Kidney tubule cell (primary cell): Measurements from ENCODE around the gene CHCHD4.
A peak's percentile ranks its signal among the peaks of the same experiment; 100 is the strongest.

Experiments used
- DNase-seq: peaks from one replicate; pipeline ENCODE4 v3.0.0-alpha.2; 2018; ENCODE audit warnings: low spot score

CHCHD4 gene

GRCh38 chr3:14148041-14148985 is 23.6 kb upstream of the CHCHD4 start:
- DNase-seq = no peak

- no peak for DNase-seq
Observed at GRCh38 chr3:14147617-14148016, 22.9 kb upstream of the CHCHD4 start.

GRCh38 chr3:14147066-14147435 is 22.4 kb upstream of the CHCHD4 start:
- DNase-seq = no peak

GRCh38 chr3:14146381-14147065 is 21.9 kb upstream of the CHCHD4 start:
- no peak for DNase-seq

- DNase-seq = no peak
Observed at GRCh38 chr3:14145670-14146380, 21.2 kb upstream of the CHCHD4 start.

- peak; percentile 40 for DNase-seq
Observed at GRCh38 chr3:14145236-14145635, 20.6 kb upstream of the CHCHD4 start.

- DNase-seq = peak; percentile 99
Observed at GRCh38 chr3:14144423-14145075, 19.9 kb upstream of the CHCHD4 start.

- peak; percentile 92 for DNase-seq
Observed at GRCh38 chr3:14143271-14144225, 18.9 kb upstream of the CHCHD4 start.

- DNase-seq = no peak
Observed at GRCh38 chr3:14142567-14143270, 18.0 kb upstream of the CHCHD4 start.

GRCh38 chr3:14141602-14142341 is 17.1 kb upstream of the CHCHD4 start:
- no peak for DNase-seq

- DNase-seq = no peak
Observed at GRCh38 chr3:14141144-14141543, 16.5 kb upstream of the CHCHD4 start.

- no peak for DNase-seq
Observed at GRCh38 chr3:14140668-14141067, 16.0 kb upstream of the CHCHD4 start.

GRCh38 chr3:14139771-14140170 is 15.1 kb upstream of the CHCHD4 start:
- DNase-seq = no peak

GRCh38 chr3:14138878-14139655 is 14.4 kb upstream of the CHCHD4 start:
- DNase-seq = no peak

- no peak for DNase-seq
Observed at GRCh38 chr3:14138109-14138877, 13.6 kb upstream of the CHCHD4 start.

- DNase-seq = peak; percentile 80
Observed at GRCh38 chr3:14137445-14137844, 12.8 kb upstream of the CHCHD4 start.

GRCh38 chr3:14137004-14137403 is 12.3 kb upstream of the CHCHD4 start:
- peak; percentile 42 for DNase-seq

GRCh38 chr3:14135581-14135980 is 10.9 kb upstream of the CHCHD4 start:
- no peak for DNase-seq
